ENCODE data around the gene RNF4. TPM values are rescaled to one million over a fixed set of nuclear protein-coding genes. Genes with fewer than 3 reads are reported as not detected.

The RNF4 gene
- total RNA-seq, 1 donor from 2014 or later, result 74.2 TPM

GRCh38 chr4:2489841-2490552 lies 21.1 kb downstream of the RNF4 start:
- H3K4me3 Mint-ChIP-seq, result no peak overlapping the region

GRCh38 chr4:2492970-2493369 lies 24.1 kb downstream of the RNF4 start:
- DNase-seq (ENCODE audit: low read depth, low spot score), result no peak
- H3K4me1 Mint-ChIP-seq, result no peaks in the 10 kb centered on the region
- no peak for TF ChIP-seq CTCF (conservative IDR thresholded peaks at IDR 0.05)
- H3K27ac Mint-ChIP-seq (ENCODE audit: unreplicated experiment), result peak overlapping the region; percentile 79
- H3K4me3 Mint-ChIP-seq, result no peak overlapping the region
- no peaks in the 10 kb centered on the region for H3K27me3 Mint-ChIP-seq (ENCODE audit: low read depth)
- H3K9me3 Mint-ChIP-seq, result no peaks in the 10 kb centered on the region
- H3K36me3 Mint-ChIP-seq (ENCODE audit: low read depth), result peaks cover 23% of the 10 kb centered on the region

More at GRCh38 chr4:2489841-2490552, 21.1 kb downstream of the RNF4 start:
- H3K4me1 Mint-ChIP-seq, result peaks cover 14% of the 10 kb centered on the region
- no peak for TF ChIP-seq CTCF (conservative IDR thresholded peaks at IDR 0.05)
- no peaks in the 10 kb centered on the region for H3K27me3 Mint-ChIP-seq (ENCODE audit: low read depth)
- H3K27ac Mint-ChIP-seq (ENCODE audit: unreplicated experiment), result no peak overlapping the region
- H3K9me3 Mint-ChIP-seq, result no peaks in the 10 kb centered on the region
- no peak for DNase-seq (ENCODE audit: low read depth, low spot score)
- peaks cover 15% of the 10 kb centered on the region for H3K36me3 Mint-ChIP-seq (ENCODE audit: low read depth)

GRCh38 chr4:2494992-2495391 lies 26.1 kb downstream of the RNF4 start:
- H3K27me3 Mint-ChIP-seq (ENCODE audit: low read depth), result no peaks in the 10 kb centered on the region
- H3K4me3 Mint-ChIP-seq, result no peak overlapping the region
- H3K9me3 Mint-ChIP-seq, result no peaks in the 10 kb centered on the region
- no peak for DNase-seq (ENCODE audit: low read depth, low spot score)
- H3K27ac Mint-ChIP-seq (ENCODE audit: unreplicated experiment), result no peak overlapping the region
- peaks cover 24% of the 10 kb centered on the region for H3K36me3 Mint-ChIP-seq (ENCODE audit: low read depth)
- TF ChIP-seq CTCF (conservative IDR thresholded peaks at IDR 0.05), result no peak
- H3K4me1 Mint-ChIP-seq, result no peaks in the 10 kb centered on the region

- H3K4me1 Mint-ChIP-seq, result no peaks in the 10 kb centered on the region
- TF ChIP-seq CTCF (conservative IDR thresholded peaks at IDR 0.05), result no peak
- H3K36me3 Mint-ChIP-seq (ENCODE audit: low read depth), result peaks cover 23% of the 10 kb centered on the region
- no peak for DNase-seq (ENCODE audit: low read depth, low spot score)
- no peaks in the 10 kb centered on the region for H3K9me3 Mint-ChIP-seq
- H3K4me3 Mint-ChIP-seq, result no peak overlapping the region
- H3K27ac Mint-ChIP-seq (ENCODE audit: unreplicated experiment), result no peak overlapping the region
- no peaks in the 10 kb centered on the region for H3K27me3 Mint-ChIP-seq (ENCODE audit: low read depth)
These were observed 28.4 kb downstream of the RNF4 start for GRCh38 chr4:2497324-2497723.

- H3K36me3 Mint-ChIP-seq (ENCODE audit: low read depth), result peaks cover 18% of the 10 kb centered on the region
- no peaks in the 10 kb centered on the region for H3K27me3 Mint-ChIP-seq (ENCODE audit: low read depth)
- TF ChIP-seq CTCF (conservative IDR thresholded peaks at IDR 0.05), result no peak
- H3K4me3 Mint-ChIP-seq, result no peak overlapping the region
- no peak for DNase-seq (ENCODE audit: low read depth, low spot score)
- no peaks in the 10 kb centered on the region for H3K9me3 Mint-ChIP-seq
- no peak overlapping the region for H3K27ac Mint-ChIP-seq (ENCODE audit: unreplicated experiment)
- H3K4me1 Mint-ChIP-seq, result no peaks in the 10 kb centered on the region
These were observed 29.0 kb downstream of the RNF4 start for GRCh38 chr4:2497931-2498330.

Data from neural crest cell (in vitro differentiated cells).